B cell (primary cell): ENCODE results near the gene SLFN13. TPM values are rescaled to one million over a fixed set of nuclear protein-coding genes. Genes with fewer than 3 reads are reported as not detected.

Source experiments
- ATAC-seq: fragments of 200-7000 bp; cut with Tn5 transposase; one replicate; pipeline ENCODE4 v1.10.0; 2021; ENCODE audit warnings: low read depth, mild to moderate bottlenecking, moderate number of reproducible peaks, moderate library complexity
- CTCF ChIA-PET: fragments of 350-600 bp; sonication (Branson Sonifier 250); formaldehyde crosslinking; loops from one replicate; lab custom pipeline; 2021; ENCODE audit warnings: antibody characterized with exemption, inconsistent platforms; lab: Charles Lee
- POLR2A ChIA-PET: fragments of 350-600 bp; sonication (Branson Sonifier 250); formaldehyde crosslinking; loops from one replicate; lab custom pipeline; 2021; ENCODE audit warnings: antibody characterized with exemption; lab: Charles Lee
- DNase-seq: peaks from one replicate; pipeline ENCODE4 v3.0.0; 2013
- H2AFZ ChIP-seq: 2 replicates; pipeline ENCODE4 v1.6.1; 2012; ENCODE audit warnings: mild to moderate bottlenecking, low read depth, low read length; ENCODE audit not compliant: insufficient read depth, poor library complexity, severe bottlenecking
- H3K27ac ChIP-seq, 2 donors: 1 replicate in 1 of 2; 2 replicates in 1 of 2; pipeline ENCODE4 v1.5.1; 2012 to 2013; ENCODE audit warnings: low read length in 2 of 2, mild to moderate bottlenecking in 2 of 2, moderate library complexity in 1 of 2
- H3K27me3 ChIP-seq, 4 experiments: fragments of 200-600 bp in 1 of 4; sonication (generic) in 1 of 4; replicated peaks in 1 of 4; 1 replicate in 2 of 4; 2 replicates in 2 of 4; pipeline versions ENCODE4 v1.6.1 to v1.7.0; 2013 to 2016; ENCODE audit warnings: low read length in 3 of 4, mild to moderate bottlenecking in 2 of 4, mixed read lengths in 1 of 4, moderate library complexity in 1 of 4; ENCODE audit not compliant: insufficient read depth in 4 of 4, control insufficient read depth in 3 of 4; ENCODE audit errors: control extremely low read depth in 1 of 4
- H3K36me3 ChIP-seq, 2 experiments: replicated peaks in 1 of 2; 1 replicate in 1 of 2; 2 replicates in 1 of 2; pipeline versions ENCODE4 v1.6.1 to v1.7.1; 2013; ENCODE audit warnings: low read length in 1 of 2; ENCODE audit not compliant: insufficient read depth in 2 of 2, control insufficient read depth in 1 of 2; ENCODE audit errors: control extremely low read depth in 1 of 2, extremely low read depth in 1 of 2
- H3K4me1 ChIP-seq, 2 donors: fragments of 200-600 bp in 1 of 2; sonication (generic) in 1 of 2; 1 replicate in 1 of 2; 2 replicates in 1 of 2; pipeline versions ENCODE4 v1.5.1 to v1.6.1; 2013 to 2017; ENCODE audit warnings: low read length in 2 of 2; ENCODE audit not compliant: control insufficient read depth in 2 of 2, insufficient read depth in 2 of 2
- H3K4me2 ChIP-seq: replicated peaks from 2 replicates; pipeline ENCODE3; 2012; ENCODE audit warnings: mild to moderate bottlenecking, low read depth, low read length; ENCODE audit not compliant: poor library complexity, severe bottlenecking
- H3K4me3 ChIP-seq, 5 experiments: fragments of 200-600 bp in 1 of 5; sonication (generic) in 1 of 5; 1 replicate in 3 of 5; 2 replicates in 2 of 5; pipeline versions ENCODE4 v1.5.1 to v1.7.0; 2011 to 2016; ENCODE audit warnings: low read length in 4 of 5, mild to moderate bottlenecking in 4 of 5, low read depth in 2 of 5, control low read depth in 1 of 5, moderate library complexity in 1 of 5; ENCODE audit not compliant: insufficient read depth in 1 of 5; ENCODE audit errors: control extremely low read depth in 1 of 5, extremely low read depth in 1 of 5
- H3K79me2 ChIP-seq: fragments of 200-600 bp; sonication (generic); one replicate; pipeline ENCODE4 v1.6.0; 2016; ENCODE audit warnings: low read length; ENCODE audit not compliant: control insufficient read depth, insufficient read depth
- H3K9ac ChIP-seq: fragments of 200-600 bp; sonication (generic); 2 replicates; pipeline ENCODE4 v1.6.1; 2017; ENCODE audit warnings: mild to moderate bottlenecking, low read length, moderate library complexity
- H3K9me3 ChIP-seq, 3 donors: one replicate each; pipeline versions ENCODE4 v1.6.1 to v1.7.1; 2013; ENCODE audit warnings: low read length in 2 of 3; ENCODE audit not compliant: control insufficient read depth in 2 of 3, insufficient read depth in 1 of 3; ENCODE audit errors: control extremely low read depth in 1 of 3
- H4K20me1 ChIP-seq: 2 replicates; pipeline ENCODE4 v1.6.0; 2012; ENCODE audit warnings: mild to moderate bottlenecking, low read length; ENCODE audit not compliant: insufficient read depth, control insufficient read depth, poor library complexity, severe bottlenecking
- H3K27ac Mint-ChIP-seq: one replicate; pipeline ENCODE4 v1.8.0; 2021; ENCODE audit warnings: mixed read lengths
- H3K27me3 Mint-ChIP-seq: one replicate; pipeline ENCODE4 v1.8.0; 2021; ENCODE audit warnings: mixed read lengths
- H3K4me1 Mint-ChIP-seq: one replicate; pipeline ENCODE4 v1.8.0; 2021; ENCODE audit warnings: mixed read lengths
- H3K4me3 Mint-ChIP-seq: one replicate; pipeline ENCODE4 v1.8.0; 2021; ENCODE audit warnings: mixed read lengths
- H3K9me3 Mint-ChIP-seq: one replicate; pipeline ENCODE4 v1.8.0; 2022; ENCODE audit warnings: mixed read lengths; ENCODE audit not compliant: insufficient read depth
- CTCF ChIP-seq: fragments of 200-600 bp; IDR thresholded peaks from one replicate; pipeline ENCODE4 v1.8.0; 2022; ENCODE audit warnings: antibody characterized with exemption, mild to moderate bottlenecking
- EZH2 ChIP-seq: IDR thresholded peaks from 2 replicates; pipeline ENCODE4 v1.6.1; 2012; ENCODE audit warnings: borderline replicate concordance, low read depth, mild to moderate bottlenecking, moderate library complexity, low read length; ENCODE audit not compliant: insufficient read depth, poor library complexity, severe bottlenecking
- WGBS: methylation state at CpG from one replicate; pipeline ENCODE4 v1.1.5; 2013; ENCODE audit warnings: missing lambda C conversion rate; ENCODE audit not compliant: insufficient coverage; 5-methylcytosine and 5-hydroxymethylcytosine counted together
- intact Hi-C: fragments of 100-400 bp; cut with micrococcal nuclease; formaldehyde crosslinking; loops from one replicate; pipeline ENCODE4 v1.10.0; 2022
- polyA plus RNA-seq: library from polyadenylated mRNA; depleted of rRNA; stranded (reverse); fragments of >200 nt; gene quantifications from 2 replicates; pipeline ENCODE4 v1.2.3, GENCODE V29; 2012
- total RNA-seq, 2 donors: library from RNA; stranded (reverse); fragments of 120-200 nt in 1 of 2; gene quantifications; 1 replicate in 1 of 2; 2 replicates in 1 of 2; pipeline versions ENCODE4 v1.2.3 to v1.2.4, GENCODE V29; 2013 to 2022

The SLFN13 gene
- total and polyA plus RNA-seq, 2 donors (not counting 1 experiment from before 2014, with no cell fraction given) = 9.5 to 31.0 TPM

DNA sequence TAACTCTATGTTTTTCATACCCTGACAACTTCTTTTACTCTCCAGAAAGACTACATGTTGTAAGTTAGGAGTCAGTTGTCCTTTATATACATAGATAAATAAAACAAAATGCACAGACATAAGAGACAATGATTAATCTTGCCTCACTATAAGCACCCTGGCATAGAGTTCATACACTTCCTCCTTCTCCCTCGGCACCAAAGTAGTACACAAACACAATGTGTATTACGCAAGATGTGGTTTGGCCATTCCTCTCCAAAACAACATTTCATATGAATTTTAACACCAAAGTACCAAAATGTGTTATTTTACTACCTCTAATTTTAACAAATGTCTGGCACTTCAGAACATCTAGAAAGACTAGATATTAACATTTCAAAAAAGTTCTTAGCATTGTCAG, 57.9 kb downstream of the SLFN13 start:
- Histone ChIP-seq H3K4me3 (no peak overlapping the region), H2AFZ (no peak overlapping the region), H4K20me1 (no peaks in the 10 kb centered on the region), H3K36me3 (no peaks in the 10 kb centered on the region), H3K79me2 (no peaks in the 10 kb centered on the region), H3K9ac (no peak overlapping the region), H3K4me2 (no peak overlapping the region), H3K4me1 (no peaks in the 10 kb centered on the region), H3K27me3 (no peaks in the 10 kb centered on the region), H3K9me3 (peaks cover 0 to 4% (median 0%) of the 10 kb centered on the region in 3 donors), H3K27ac (no peak overlapping the region)
- TF ChIP-seq EZH2 (no peak), CTCF (no peak)
- Mint-ChIP-seq H3K27ac (no peak overlapping the region), H3K9me3 (no peaks in the 10 kb centered on the region), H3K27me3 (peaks cover 12% of the 10 kb centered on the region), H3K4me1 (peaks cover 6% of the 10 kb centered on the region), H3K4me3 (no peak overlapping the region)
- intact Hi-C loops = no loop called here
- ChIA-PET POLR2A (no interaction called here), CTCF (no interaction called here)
- 100% methylated on average over 1 of the region's 2 CpGs for WGBS
- no peak for DNase-seq
- ATAC-seq = no peak

DNA sequence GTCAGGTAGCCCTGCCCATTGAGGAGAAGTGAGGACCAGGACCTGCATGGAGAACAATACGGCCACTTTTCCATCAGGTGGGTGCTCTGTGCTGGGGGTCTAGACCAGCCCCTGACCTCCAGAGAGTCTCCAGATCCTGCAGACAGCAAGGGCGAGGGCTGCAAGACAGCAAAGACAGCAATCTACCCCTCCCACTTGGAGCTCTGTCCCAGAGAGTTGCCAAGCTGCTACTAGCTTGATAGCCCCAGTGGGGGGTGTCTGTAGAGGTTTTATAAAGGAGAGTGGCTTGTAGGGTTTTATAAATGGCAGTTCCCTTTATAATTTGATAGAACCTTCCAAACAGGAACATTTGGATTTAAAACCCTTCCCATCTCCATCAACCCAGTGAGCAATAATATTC, 58.4 kb downstream of the SLFN13 start:
- POLR2A ChIA-PET = no interaction called here
- Histone ChIP-seq H3K4me2 (no peak overlapping the region), H3K9ac (no peak overlapping the region), H3K36me3 (no peaks in the 10 kb centered on the region), H3K27ac (no peak overlapping the region), H3K27me3 (no peaks in the 10 kb centered on the region), H3K9me3 (peaks cover 0 to 4% (median 0%) of the 10 kb centered on the region in 3 donors), H3K4me1 (no peaks in the 10 kb centered on the region), H4K20me1 (no peaks in the 10 kb centered on the region), H2AFZ (no peak overlapping the region), H3K4me3 (no peak overlapping the region), H3K79me2 (no peaks in the 10 kb centered on the region)
- intact Hi-C loops = no loop called here
- H3K4me3 Mint-ChIP-seq = no peak overlapping the region
- DNase-seq (no peak), ATAC-seq (no peak)
- H3K27ac Mint-ChIP-seq = no peak overlapping the region
- CTCF ChIA-PET = no interaction called here
- H3K9me3 Mint-ChIP-seq = no peaks in the 10 kb centered on the region
- TF ChIP-seq EZH2 = no peak
- no peak for TF ChIP-seq CTCF
- WGBS = 93% methylated on average over 2 of the region's 2 CpGs
- H3K27me3 Mint-ChIP-seq = peaks cover 12% of the 10 kb centered on the region
- peaks cover 6% of the 10 kb centered on the region for H3K4me1 Mint-ChIP-seq
